ENCODE results near the gene PI4KB.
A peak's percentile ranks its signal among the peaks of the same experiment; 100 is the strongest.
"Not testable (repeated sequence)": the region's sequence is repeated elsewhere in the genome, so short reads cannot be mapped to it uniquely, and the experiment has no call there.

The PI4KB gene

GRCh38 chr1:151281969-151282882, 45.0 kb downstream of the PI4KB start, which contains the start of gene ZNF687:
TSS of gene ZNF687 (plus strand) at chr1:151282299. CDS start at chr1:151286292, 3,993 bp downstream.
- H3K4me3 ChIP-seq (ENCODE audit: low read depth, low read length): peak within 1 kb of the TSS; percentile 96
- peak; percentile 37; the same call in 1 of the 2 replicates for TF ChIP-seq MYC (IDR thresholded peaks at IDR 0.05; ENCODE audit: low read depth, low read length)
- TF ChIP-seq CTCF (IDR thresholded peaks at IDR 0.05; ENCODE audit: low read depth, low read length): no peak
- peak; percentile 61 for TF ChIP-seq MAX (IDR thresholded peaks at IDR 0.05; ENCODE audit: low read depth, low read length)
- TF ChIP-seq POLR2A (IDR thresholded peaks at IDR 0.05; ENCODE audit: extremely low read depth, insufficient read length): peak; percentile 63
- peak; percentile 100 for DNase-seq (ENCODE audit: low read depth)

- peak overlapping the region; percentile 96 for H3K4me3 ChIP-seq (ENCODE audit: low read depth, low read length)
- TF ChIP-seq CTCF (IDR thresholded peaks at IDR 0.05; ENCODE audit: low read depth, low read length): no peak
- TF ChIP-seq POLR2A (IDR thresholded peaks at IDR 0.05; ENCODE audit: extremely low read depth, insufficient read length): peak; percentile 31
- peak; percentile 6; the same call in 1 of the 2 replicates for TF ChIP-seq MYC (IDR thresholded peaks at IDR 0.05; ENCODE audit: low read depth, low read length)
- TF ChIP-seq MAX (IDR thresholded peaks at IDR 0.05; ENCODE audit: low read depth, low read length): peak; percentile 17; the same call in 1 of the 2 replicates
- DNase-seq (ENCODE audit: low read depth): peak; percentile 98
Observed at GRCh38 chr1:151281225-151281968, 45.8 kb downstream of the PI4KB start.

GRCh38 chr1:151277249-151277648, 50.0 kb downstream of the PI4KB start:
- peak; percentile 88 for DNase-seq (ENCODE audit: low read depth)
- TF ChIP-seq MAX (IDR thresholded peaks at IDR 0.05; ENCODE audit: low read depth, low read length) (no peak), CTCF (IDR thresholded peaks at IDR 0.05; ENCODE audit: low read depth, low read length) (no peak), POLR2A (IDR thresholded peaks at IDR 0.05; ENCODE audit: extremely low read depth, insufficient read length) (no peak), MYC (IDR thresholded peaks at IDR 0.05; ENCODE audit: low read depth, low read length) (no peak)
- H3K4me3 ChIP-seq (ENCODE audit: low read depth, low read length): no peak overlapping the region

GRCh38 chr1:151275341-151275740, 51.9 kb downstream of the PI4KB start:
- not testable (repeated sequence) for DNase-seq (ENCODE audit: low read depth); H3K4me3 ChIP-seq (ENCODE audit: low read depth, low read length)

- TF ChIP-seq MYC (IDR thresholded peaks at IDR 0.05; ENCODE audit: low read depth, low read length): no peak
- TF ChIP-seq MAX (IDR thresholded peaks at IDR 0.05; ENCODE audit: low read depth, low read length): no peak
- TF ChIP-seq CTCF (IDR thresholded peaks at IDR 0.05; ENCODE audit: low read depth, low read length): no peak
- no peak for TF ChIP-seq POLR2A (IDR thresholded peaks at IDR 0.05; ENCODE audit: extremely low read depth, insufficient read length)
- no peak for DNase-seq (ENCODE audit: low read depth)
- no peak overlapping the region for H3K4me3 ChIP-seq (ENCODE audit: low read depth, low read length)
Observed at GRCh38 chr1:151273924-151274466, 53.2 kb downstream of the PI4KB start.

All from NB4 (cell line).